Activated gamma-delta T cell treated with anti-CD3 and anti-CD28 coated beads, Interleukin-2, amount 50 U/mL, for 16 hours (primary cell): Measurements from ENCODE around the gene TMEM267.
"Not testable (repeated sequence)": the region's sequence is repeated elsewhere in the genome, so short reads cannot be mapped to it uniquely, and the experiment has no call there.

Experiments
- DNase-seq: peaks from one replicate; pipeline ENCODE4 v3.0.0-alpha.2; 2020; ENCODE audit warnings: low read depth

Gene TMEM267

GRCh38 chr5:43456556-43456955 lies 27.1 kb downstream of the TMEM267 start:
- DNase-seq = no peak

- not testable (repeated sequence) for DNase-seq
Measured at GRCh38 chr5:43441575-43441974, 42.1 kb downstream of the TMEM267 start.

GRCh38 chr5:43437062-43437660 lies 46.5 kb downstream of the TMEM267 start:
- DNase-seq = no peak

GRCh38 chr5:43433382-43433781 lies 50.3 kb downstream of the TMEM267 start:
- DNase-seq = no peak

GRCh38 chr5:43432486-43433375 lies 50.9 kb downstream of the TMEM267 start:
- no peak for DNase-seq

GRCh38 chr5:43429706-43430105 lies 54.0 kb downstream of the TMEM267 start:
- DNase-seq = no peak

GRCh38 chr5:43429016-43429415 lies 54.6 kb downstream of the TMEM267 start:
- DNase-seq = no peak

- no peak for DNase-seq
Measured at GRCh38 chr5:43427306-43427705, 56.4 kb downstream of the TMEM267 start.

GRCh38 chr5:43425983-43426382 lies 57.7 kb downstream of the TMEM267 start:
- no peak for DNase-seq

GRCh38 chr5:43423086-43423485 lies 60.6 kb downstream of the TMEM267 start:
- not testable (repeated sequence) for DNase-seq

GRCh38 chr5:43422143-43422542 lies 61.5 kb downstream of the TMEM267 start:
- no peak for DNase-seq

GRCh38 chr5:43421450-43422133 lies 62.1 kb downstream of the TMEM267 start:
- no peak for DNase-seq

GRCh38 chr5:43420241-43420640 lies 63.4 kb downstream of the TMEM267 start:
- no peak for DNase-seq

GRCh38 chr5:43418561-43418960 lies 65.1 kb downstream of the TMEM267 start:
- no peak for DNase-seq

- DNase-seq = no peak
Measured at GRCh38 chr5:43416803-43417394, 66.8 kb downstream of the TMEM267 start.

- no peak for DNase-seq
Measured at GRCh38 chr5:43415935-43416802, 67.5 kb downstream of the TMEM267 start.

GRCh38 chr5:43413966-43414365 lies 69.7 kb downstream of the TMEM267 start:
- DNase-seq = no peak

- no peak for DNase-seq
Measured at GRCh38 chr5:43412644-43413043, 71.0 kb downstream of the TMEM267 start.

GRCh38 chr5:43412156-43412555 lies 71.5 kb downstream of the TMEM267 start, which contains the start of gene CCL28:
Gene CCL28, minus strand, starts transcription at chr5:43412391. Its CDS starts 75 bp downstream, at chr5:43412316.
- no peak for DNase-seq

- DNase-seq = no peak
Measured at GRCh38 chr5:43411495-43411894, 72.2 kb downstream of the TMEM267 start.

- no peak for DNase-seq
Measured at GRCh38 chr5:43410414-43410813, 73.3 kb downstream of the TMEM267 start.
